Ascending aorta (tissue), 2 donors: ENCODE results near the gene TREM1. TPM values are rescaled to one million over a fixed set of nuclear protein-coding genes. Genes with fewer than 3 reads are reported as not detected.

Source experiments
- DNase-seq, 2 donors: peaks; one replicate each; pipeline ENCODE4 v3.0.0-alpha.2; 2019; ENCODE audit warnings: low spot score in 2 of 2
- H3K27ac ChIP-seq, 2 donors: fragments of 200-600 bp; sonication (generic); one replicate each; pipeline ENCODE4 v1.5.1; 2016 to 2017; ENCODE audit warnings: mild to moderate bottlenecking in 1 of 2
- H3K27me3 ChIP-seq: fragments of 200-600 bp; sonication (generic); one replicate; pipeline ENCODE4 v1.5.1; 2017
- H3K36me3 ChIP-seq, 2 donors: fragments of 200-600 bp; sonication (generic); one replicate each; pipeline ENCODE4 v1.5.1; 2016
- H3K4me1 ChIP-seq, 2 donors: fragments of 200-600 bp; sonication (generic); one replicate each; pipeline ENCODE4 v1.5.1; 2016 to 2017; ENCODE audit warnings: mild to moderate bottlenecking in 1 of 2
- H3K4me3 ChIP-seq, 2 donors: fragments of 200-600 bp; sonication (generic); one replicate each; pipeline ENCODE4 v1.5.1; 2016 to 2017; ENCODE audit warnings: mild to moderate bottlenecking in 1 of 2
- H3K9me3 ChIP-seq, 2 donors: fragments of 200-600 bp; sonication (generic); one replicate each; pipeline ENCODE4 v1.5.1; 2016
- CTCF ChIP-seq, 3 experiments: fragments of 200-600 bp in 2 of 3; fragments of 450-650 bp in 1 of 3; sonication (generic) in 2 of 3; IDR thresholded peaks; one replicate each; pipeline ENCODE4 v1.5.1; 2016 to 2019; ENCODE audit warnings: antibody characterized with exemption in 3 of 3, mild to moderate bottlenecking in 1 of 3, moderate library complexity in 1 of 3
- intact Hi-C: fragments of 100-400 bp; cut with DNase I; formaldehyde crosslinking; loops from one replicate; pipeline ENCODE4 v1.15.1; 2023
- total RNA-seq: library from RNA; depleted of rRNA; stranded (reverse); fragments of >200 nt; gene quantifications from one replicate; pipeline ENCODE4 v1.1.0, GENCODE V29; 2016

Gene TREM1
- total RNA-seq, 1 donor from 2014 or later, result not detected

- Histone ChIP-seq H3K36me3 (no peaks in the 10 kb centered on the region), H3K27ac (no peak overlapping the region), H3K9me3 (no peaks in the 10 kb centered on the region), H3K4me3 (no peak overlapping the region), H3K4me1 (no peaks in the 10 kb centered on the region), H3K27me3 (no peaks in the 10 kb centered on the region)
- intact Hi-C loops, result no loop called here
- no peak for DNase-seq
- TF ChIP-seq CTCF (IDR thresholded peaks at IDR 0.05), result no peak
Observed at GRCh38 chr6:41332241-41332640, 45.8 kb upstream of the TREM1 start.

GRCh38 chr6:41331401-41332150, 45.1 kb upstream of the TREM1 start:
- no peak for TF ChIP-seq CTCF (IDR thresholded peaks at IDR 0.05)
- H3K36me3 ChIP-seq, result no peaks in the 10 kb centered on the region
- H3K9me3 ChIP-seq, result no peaks in the 10 kb centered on the region
- H3K27ac ChIP-seq, result no peak overlapping the region
- intact Hi-C loops, result no loop called here
- DNase-seq, result no peak
- H3K27me3 ChIP-seq, result no peaks in the 10 kb centered on the region
- no peak overlapping the region for H3K4me3 ChIP-seq
- no peaks in the 10 kb centered on the region for H3K4me1 ChIP-seq

GRCh38 chr6:41327177-41327576, 40.7 kb upstream of the TREM1 start:
- no peaks in the 10 kb centered on the region for H3K4me1 ChIP-seq
- intact Hi-C loops, result no loop called here
- H3K9me3 ChIP-seq, result no peaks in the 10 kb centered on the region
- no peaks in the 10 kb centered on the region for H3K27me3 ChIP-seq
- no peak overlapping the region for H3K27ac ChIP-seq
- H3K4me3 ChIP-seq, result no peak overlapping the region
- H3K36me3 ChIP-seq, result no peaks in the 10 kb centered on the region
- TF ChIP-seq CTCF (IDR thresholded peaks at IDR 0.05), result no peak
- no peak for DNase-seq

- Histone ChIP-seq H3K27me3 (no peaks in the 10 kb centered on the region), H3K27ac (no peak overlapping the region), H3K36me3 (no peaks in the 10 kb centered on the region), H3K4me1 (no peaks in the 10 kb centered on the region), H3K9me3 (no peaks in the 10 kb centered on the region), H3K4me3 (no peak overlapping the region)
- intact Hi-C loops, result no loop called here
- no peak for TF ChIP-seq CTCF (IDR thresholded peaks at IDR 0.05)
- no peak for DNase-seq
Observed at GRCh38 chr6:41326092-41326491, 39.6 kb upstream of the TREM1 start.

- Histone ChIP-seq H3K4me3 (no peak overlapping the region), H3K36me3 (no peaks in the 10 kb centered on the region), H3K4me1 (no peaks in the 10 kb centered on the region), H3K27ac (no peak overlapping the region), H3K27me3 (no peaks in the 10 kb centered on the region), H3K9me3 (no peaks in the 10 kb centered on the region)
- DNase-seq, result no peak
- intact Hi-C loops, result no loop called here
- TF ChIP-seq CTCF (IDR thresholded peaks at IDR 0.05), result no peak
Observed at GRCh38 chr6:41325446-41326066, 39.1 kb upstream of the TREM1 start.
